A549 (cell line): ENCODE data around the gene KMO. TPM values are rescaled to one million over a fixed set of nuclear protein-coding genes. Genes with fewer than 3 reads are reported as not detected.

Source experiments
- ATAC-seq, 2 experiments: fragments of 200-7000 bp in 1 of 2; fragments of >200 bp in 1 of 2; cut with Nextera tagmentation in 1 of 2; cut with Tn5 transposase in 1 of 2; 3 replicates each; pipeline versions ENCODE4 v1.8.0 to v1.9.1; 2018 to 2020; ENCODE audit warnings: mild to moderate bottlenecking in 1 of 2, moderate library complexity in 1 of 2
- CTCF ChIA-PET: fragments of 300-600 bp; sonication (Branson Sonifier 250); formaldehyde crosslinking; extraction: SDS; loops from one replicate; lab custom pipeline; 2021; ENCODE audit warnings: antibody characterized with exemption, inconsistent platforms; lab: Yijun Ruan, JAX
- POLR2A ChIA-PET: fragments of 350-600 bp; formaldehyde crosslinking; extraction: SDS; loops from one replicate; lab custom pipeline; 2021; ENCODE audit warnings: antibody characterized with exemption, inconsistent platforms; lab: Yijun Ruan, JAX
- DNase-seq, 2 experiments: peaks; one replicate each; pipeline versions ENCODE4 v3.0.0 to v3.0.0-alpha.2; 2011 to 2016; ENCODE audit warnings: low read depth in 1 of 2, low spot score in 1 of 2
- FAIRE-seq: peaks from 2 replicates; lab custom pipeline; 2011; peaks lifted over from hg19 to GRCh38; lab: Jason Lieb, UNC
- H3K27ac ChIP-seq, 2 experiments: fragments of >200 bp; sonication (Bioruptor Twin); formaldehyde crosslinking; 3 replicates each; pipeline ENCODE4 v1.5.1; 2016 to 2017
- H3K4me1 ChIP-seq: fragments of >200 bp; sonication (Bioruptor Twin); formaldehyde crosslinking; 3 replicates; pipeline ENCODE4 v1.6.1; 2016
- H3K4me2 ChIP-seq: fragments of >200 bp; sonication (Bioruptor Twin); formaldehyde crosslinking; 3 replicates; pipeline ENCODE4 v1.6.1; 2016
- H3K4me3 ChIP-seq: fragments of >200 bp; sonication (Bioruptor Twin); formaldehyde crosslinking; 3 replicates; pipeline ENCODE4 v1.5.1; 2016
- H3K9me3 ChIP-seq: fragments of >200 bp; sonication (Bioruptor Twin); formaldehyde crosslinking; 3 replicates; pipeline ENCODE4 v1.6.1; 2016
- BHLHE40 ChIP-seq: IDR thresholded peaks from 2 replicates; pipeline ENCODE4 v1.6.1; 2012; ENCODE audit warnings: low read depth, low read length, inconsistent platforms
- CEBPB ChIP-seq, 2 experiments: fragments of >200 bp in 1 of 2; sonication (Bioruptor Twin) in 1 of 2; formaldehyde crosslinking in 1 of 2; IDR thresholded peaks; 2 replicates each; pipeline ENCODE4 v1.6.1; 2012 to 2016
- CHD2 ChIP-seq: fragments of 150-350 bp; IDR thresholded peaks from 2 replicates; pipeline ENCODE4 v1.6.1; 2014; ENCODE audit warnings: low read length; ENCODE audit not compliant: partially characterized antibody
- CHD4 ChIP-seq: fragments of 200-600 bp; sonication (generic); IDR thresholded peaks from 2 replicates; pipeline ENCODE4 v1.6.1; 2016; ENCODE audit warnings: antibody characterized with exemption, mild to moderate bottlenecking, borderline replicate concordance
- CTCF ChIP-seq: fragments of >200 bp; sonication (Bioruptor Twin); formaldehyde crosslinking; IDR thresholded peaks from 3 replicates; pipeline ENCODE4 v1.5.1; 2016
- EHF ChIP-seq: fragments of 250-450 bp; sonication (Bioruptor Pico); IDR thresholded peaks from 2 replicates; pipeline ENCODE4 v1.5.0; 2020; ENCODE audit warnings: mild to moderate bottlenecking
- FOSB ChIP-seq: fragments of 250-450 bp; sonication (Bioruptor Pico); IDR thresholded peaks from 2 replicates; pipeline ENCODE4 v1.5.0; 2020; ENCODE audit warnings: mild to moderate bottlenecking, moderate library complexity
- FOSL2 ChIP-seq, 2 experiments: fragments of 450-650 bp in 1 of 2; fragments of >200 bp in 1 of 2; sonication (Bioruptor Twin) in 1 of 2; formaldehyde crosslinking; IDR thresholded peaks; 2 replicates each; pipeline versions ENCODE4 v1.5.0 to v1.6.1; 2016 to 2020; ENCODE audit warnings: mild to moderate bottlenecking in 1 of 2, moderate library complexity in 1 of 2
- GATA3 ChIP-seq: IDR thresholded peaks from 2 replicates; pipeline ENCODE4 v1.6.1; 2012; ENCODE audit warnings: borderline replicate concordance
- HDAC2 ChIP-seq: fragments of 200-600 bp; sonication (generic); IDR thresholded peaks from 2 replicates; pipeline ENCODE4 v1.6.1; 2016
- JUNB ChIP-seq: fragments of >200 bp; sonication (Bioruptor Twin); formaldehyde crosslinking; IDR thresholded peaks from 2 replicates; pipeline ENCODE4 v1.6.1; 2016
- MAFK ChIP-seq: fragments of 450-650 bp; IDR thresholded peaks from 2 replicates; pipeline ENCODE4 v1.6.1; 2014; ENCODE audit not compliant: partially characterized antibody
- NR3C1 ChIP-seq: fragments of >200 bp; sonication (Bioruptor Twin); formaldehyde crosslinking; IDR thresholded peaks from 3 replicates; pipeline ENCODE4 v1.6.1; 2017
- RAD21 ChIP-seq, 2 experiments: fragments of >200 bp in 1 of 2; sonication (Bioruptor Twin) in 1 of 2; formaldehyde crosslinking in 1 of 2; IDR thresholded peaks in 1 of 2; conservative IDR thresholded peaks in 1 of 2; 2 replicates in 1 of 2; 3 replicates in 1 of 2; pipeline ENCODE4 v1.6.1; 2012 to 2018; ENCODE audit warnings: inconsistent platforms in 1 of 2
- SMC3 ChIP-seq: fragments of >200 bp; sonication (Bioruptor Twin); formaldehyde crosslinking; IDR thresholded peaks from 3 replicates; pipeline ENCODE4 v1.6.1; 2018; ENCODE audit warnings: inconsistent platforms
- WGBS: methylation state at CpG from one replicate; pipeline ENCODE4 v1.1.6; 2017; ENCODE audit errors: missing lambda C conversion rate; 5-methylcytosine and 5-hydroxymethylcytosine counted together
- polyA plus RNA-seq, 4 experiments: library from polyadenylated mRNA; depleted of rRNA in 3 of 4; stranded (reverse); fragments of >200 nt; fragmentation: RNase III in 1 of 4; extraction: RNeasy Plus Mini Kit Qiagen cat#74134 plus additional on column Dnase treatment in 1 of 4; gene quantifications; 2 replicates in 3 of 4; 3 replicates in 1 of 4; pipeline ENCODE4 v1.2.3, GENCODE V29; 2011 to 2017

The KMO gene
- polyA plus RNA-seq, 2 of the 4 experiments (the other 2 are of a cell fraction): 0.35 to 0.47 TPM

GRCh38 chr1:241598249-241598648, 66.1 kb downstream of the KMO start:
- Histone ChIP-seq H3K27ac (no peak overlapping the region), H3K4me1 (peaks cover 16% of the 10 kb centered on the region), H3K4me3 (no peak overlapping the region), H3K9me3 (no peaks in the 10 kb centered on the region), H3K4me2 (no peak overlapping the region)
- DNase-seq (no peak), FAIRE-seq (no peak)
- 86% methylated on average over 3 of the region's 3 CpGs for WGBS
- CTCF ChIA-PET: interaction anchor here (1.5 kb wide), 1 partner anchor 12 kb away, joined by 5 read pairs; no protein-coding TSS in a partner anchor
- POLR2A ChIA-PET: no interaction called here
- TF ChIP-seq FOSB (CRISPR knock-in tag): no peak
- TF ChIP-seq, all 56 proteins: peak for 0
- no peak for ATAC-seq

GRCh38 chr1:241600496-241600901, 68.3 kb downstream of the KMO start:
- ChIA-PET POLR2A (no interaction called here), CTCF (interaction anchor here (1.0 kb wide), 1 partner anchor 10 kb away, joined by 4 read pairs; no protein-coding TSS in a partner anchor)
- ATAC-seq (no peak; a peak in 1 of 6 replicates), FAIRE-seq (no peak), DNase-seq (no peak)
- 13% methylated on average over 2 of the region's 2 CpGs for WGBS
- peak overlapping the region; percentile 39 to 67; a peak in 4 of 6 replicates for H3K27ac ChIP-seq
- TF ChIP-seq FOSL2 (IDR thresholded peaks at IDR 0.05) (no peak), FOSL2 (CRISPR knock-in tag; IDR thresholded peaks at IDR 0.05) (peak; percentile 59; the same call in 1 of the 2 replicates), CHD4 (no peak)
- H3K4me2 ChIP-seq: peak overlapping the region; percentile 20; the same call in 2 of the 3 replicates
- H3K4me1 ChIP-seq: peaks cover 31% of the 10 kb centered on the region
- no peaks in the 10 kb centered on the region for H3K9me3 ChIP-seq
- no peak overlapping the region for H3K4me3 ChIP-seq

- Histone ChIP-seq H3K9me3 (no peaks in the 10 kb centered on the region), H3K27ac (peak overlapping the region; percentile 58 to 84; a peak in 5 of 6 replicates), H3K4me1 (peaks cover 64% of the 10 kb centered on the region), H3K4me2 (peak overlapping the region; percentile 39), H3K4me3 (no peak overlapping the region)
- ChIA-PET POLR2A (no interaction called here), CTCF (no interaction called here)
- TF ChIP-seq FOSL2 (IDR thresholded peaks at IDR 0.05): 0 out of 2 replicates have a peak, but pooled peaks have one; percentile 15
- TF ChIP-seq FOSL2 (CRISPR knock-in tag; IDR thresholded peaks at IDR 0.05): peak; percentile 54
- TF ChIP-seq JUNB: no peak
- ATAC-seq (peak in 1 of 2 experiments; percentile 33; a peak in 1 of 6 replicates), FAIRE-seq (no peak), DNase-seq (no peak)
- 33% methylated on average over 3 of the region's 3 CpGs for WGBS
Observed at GRCh38 chr1:241603731-241604245, 71.6 kb downstream of the KMO start.

GRCh38 chr1:241605146-241605805, 73.1 kb downstream of the KMO start:
- H3K4me1 ChIP-seq: peaks cover 77% of the 10 kb centered on the region

More at GRCh38 chr1:241605146-241605805, 73.1 kb downstream of the KMO start:
- Histone ChIP-seq H3K4me3 (no peak overlapping the region), H3K27ac (peak overlapping the region; percentile 58 to 84), H3K9me3 (no peaks in the 10 kb centered on the region), H3K4me2 (peak overlapping the region; percentile 39)
- TF ChIP-seq NR3C1 (no peak), BHLHE40 (no peak), SMC3 (peak; percentile 46; the same call in 2 of the 3 replicates), EHF (CRISPR knock-in tag) (no peak), RAD21 (conservative IDR thresholded peaks at IDR 0.05 in 1 of 2, IDR thresholded peaks at IDR 0.05 in 1 of 2) (peak; percentile 41 to 46; a peak in 4 of 5 replicates), JUNB (no peak), MAFK (peak; percentile 64), GATA3 (no peak), CHD2 (no peak), FOSL2 (IDR thresholded peaks at IDR 0.05) (no peak), FOSL2 (CRISPR knock-in tag; IDR thresholded peaks at IDR 0.05) (peak; percentile 41), CEBPB (IDR thresholded peaks at IDR 0.05) (peak in 1 of 2 experiments; percentile 69; a peak in 2 of 4 replicates), HDAC2 (no peak), CTCF (peak; percentile 47; the same call in 2 of the 3 replicates)
- no peak for FAIRE-seq
- POLR2A ChIA-PET: interaction anchor here (1.0 kb wide), 2 partner anchors 10 to 35 kb away, joined by 4 to 5 read pairs; partner anchors contain the start of genes CHML and OPN3
- ATAC-seq: peak; percentile 81 to 82
- CTCF ChIA-PET: interaction anchor here (0.6 to 10.4 kb wide), 19 partner anchors 9 to 387 kb away, joined by 3 to 120 read pairs (median 4); partner anchors contain the start of genes CHML and OPN3
- 25% methylated on average over 9 of the region's 9 CpGs for WGBS
- DNase-seq: peak; percentile 64 to 79
